ENCODE data around the gene GJA9. TPM values are rescaled to one million over a fixed set of nuclear protein-coding genes. Genes with fewer than 3 reads are reported as not detected.
A peak's percentile ranks its signal among the peaks of the same experiment; 100 is the strongest.
"Not testable (repeated sequence)": the region's sequence is repeated elsewhere in the genome, so short reads cannot be mapped to it uniquely, and the experiment has no call there.

Gene GJA9
- total RNA-seq, 1 experiment from 2014 or later, result not detected

- peak; percentile 87 for DNase-seq (ENCODE audit: low spot score)
Observed at GRCh38 chr1:38873027-38873969, 8.1 kb downstream of the GJA9 start, which contains the start of gene MYCBP. Gene MYCBP (minus strand): TSS chr1:38873348. CDS start chr1:38873305, 43 bp downstream.

GRCh38 chr1:38872401-38873026 lies 8.9 kb downstream of the GJA9 start:
- DNase-seq (ENCODE audit: low spot score), result no peak

GRCh38 chr1:38870996-38871395 lies 10.4 kb downstream of the GJA9 start:
- DNase-seq (ENCODE audit: low spot score), result no peak

GRCh38 chr1:38867208-38867607 lies 14.2 kb downstream of the GJA9 start:
- DNase-seq (ENCODE audit: low spot score), result no peak

GRCh38 chr1:38865112-38865715 lies 16.2 kb downstream of the GJA9 start:
- DNase-seq (ENCODE audit: low spot score), result no peak

GRCh38 chr1:38860454-38860795 lies 21.0 kb downstream of the GJA9 start:
- DNase-seq (ENCODE audit: low spot score), result peak; percentile 2

GRCh38 chr1:38859561-38860453 lies 21.6 kb downstream of the GJA9 start, which contains the start of gene RRAGC:
Gene RRAGC (minus strand): TSS chr1:38859772. CDS start chr1:38859646, 126 bp downstream.
- DNase-seq (ENCODE audit: low spot score), result peak; percentile 88

- peak; percentile 36 for DNase-seq (ENCODE audit: low spot score)
Observed at GRCh38 chr1:38858833-38859560, 22.4 kb downstream of the GJA9 start.

GRCh38 chr1:38852780-38853179 lies 28.6 kb downstream of the GJA9 start:
- DNase-seq (ENCODE audit: low spot score), result no peak

GRCh38 chr1:38848071-38848470 lies 33.3 kb downstream of the GJA9 start:
- DNase-seq (ENCODE audit: low spot score), result no peak

GRCh38 chr1:38846210-38846609 lies 35.2 kb downstream of the GJA9 start:
- no peak for DNase-seq (ENCODE audit: low spot score)

- DNase-seq (ENCODE audit: low spot score), result not testable (repeated sequence)
Observed at GRCh38 chr1:38845088-38845487, 36.3 kb downstream of the GJA9 start.

- DNase-seq (ENCODE audit: low spot score), result no peak
Observed at GRCh38 chr1:38840281-38840680, 41.1 kb downstream of the GJA9 start.

- no peak for DNase-seq (ENCODE audit: low spot score)
Observed at GRCh38 chr1:38839363-38839762, 42.0 kb downstream of the GJA9 start.

GRCh38 chr1:38836316-38836715 lies 45.1 kb downstream of the GJA9 start:
- not testable (repeated sequence) for DNase-seq (ENCODE audit: low spot score)

- DNase-seq (ENCODE audit: low spot score), result peak; percentile 65
Observed at GRCh38 chr1:38834937-38835827, 46.2 kb downstream of the GJA9 start.

GRCh38 chr1:38834221-38834782 lies 47.1 kb downstream of the GJA9 start:
- DNase-seq (ENCODE audit: low spot score), result no peak

- DNase-seq (ENCODE audit: low spot score), result no peak
Observed at GRCh38 chr1:38833146-38833545, 48.2 kb downstream of the GJA9 start.

GRCh38 chr1:38832370-38832734 lies 49.0 kb downstream of the GJA9 start:
- no peak for DNase-seq (ENCODE audit: low spot score)

Measured in A172 (cell line).